Endometrial microvascular endothelial cells (primary cell): ENCODE measurements around the gene LRRC10B. TPM values are rescaled to one million over a fixed set of nuclear protein-coding genes. Genes with fewer than 3 reads are reported as not detected.

ENCODE experiments used
- in situ Hi-C: cut with HindIII; loops from 2 replicates; pipeline ENCODE4 v1.10.0; 2017; ENCODE audit warnings: low sequenced_read_pairs, low pct_unique_long_range_greater_than_20kb; ENCODE audit errors: inconsistent ontology term
- total RNA-seq: library from RNA; depleted of rRNA; stranded (reverse); fragments of >200 nt; gene quantifications from one replicate; pipeline ENCODE4 v1.2.3, GENCODE V29; 2015; ENCODE audit errors: inconsistent ontology term

Gene LRRC10B
- total RNA-seq, 1 donor from 2014 or later: not detected

DNA sequence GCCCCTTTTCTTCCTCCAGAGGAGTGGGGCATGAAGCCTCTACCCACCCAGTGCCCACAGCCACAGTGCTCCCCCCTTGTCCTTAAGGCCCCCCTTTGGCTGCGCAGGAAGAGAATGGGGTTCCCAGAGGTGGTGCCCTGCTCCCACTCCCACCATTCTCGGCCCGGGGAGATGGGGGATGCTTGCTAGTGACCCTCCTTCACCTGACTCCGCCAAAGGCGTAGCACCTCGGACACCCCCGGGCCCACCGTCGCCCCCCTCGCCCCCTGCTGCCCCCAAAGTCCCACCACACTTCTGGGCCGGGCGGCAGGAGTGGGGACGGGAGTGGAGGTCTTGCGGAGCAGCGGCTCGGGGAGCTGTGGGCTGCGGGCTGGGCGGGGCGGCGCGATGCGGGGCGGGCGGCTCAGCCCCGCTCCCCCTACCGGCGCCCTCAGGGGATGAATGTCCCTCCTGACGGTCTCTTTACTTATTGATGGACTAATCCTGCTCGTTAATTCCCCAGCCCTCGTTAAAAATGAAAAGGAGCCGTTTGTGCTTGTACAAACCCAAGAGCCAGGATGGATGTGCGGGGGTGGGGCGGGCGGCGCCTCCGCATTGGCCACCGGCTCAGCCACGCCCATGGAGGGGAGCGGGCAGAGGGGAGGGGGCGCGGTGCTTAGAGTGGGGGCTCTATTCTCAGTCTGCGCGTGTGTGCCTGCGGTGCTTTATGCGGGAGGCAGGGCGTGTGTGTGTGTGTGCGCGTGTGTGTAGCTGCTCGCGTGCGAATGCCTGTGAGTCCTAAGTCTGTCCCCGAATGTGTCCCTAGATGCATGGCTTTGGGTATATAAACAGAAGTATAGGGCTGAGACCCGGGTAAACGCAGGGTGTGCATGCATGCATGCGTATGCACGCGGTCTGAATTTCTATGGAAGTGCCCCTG lies 46.8 kb downstream of the LRRC10B start:
- in situ Hi-C loops: no loop called here

DNA sequence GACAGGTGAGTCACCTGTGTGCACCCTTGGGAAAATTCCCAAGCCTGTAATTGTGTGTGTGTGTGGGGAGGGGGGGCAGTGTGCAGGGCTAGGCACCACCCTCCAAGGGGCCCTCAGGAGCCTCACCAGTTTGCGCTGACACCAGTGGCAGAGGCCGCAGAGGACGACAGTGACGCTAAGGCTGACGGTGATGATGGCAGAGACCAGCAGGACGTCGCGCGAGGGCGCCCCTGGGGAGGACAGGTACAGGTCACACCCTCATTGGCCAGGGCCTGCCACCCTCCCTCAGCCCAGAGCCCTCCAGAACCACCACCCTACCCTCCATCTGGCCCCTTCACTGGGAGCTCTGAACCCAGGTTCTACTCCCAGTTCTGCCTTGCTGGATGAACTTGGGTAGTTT lies 47.4 kb downstream of the LRRC10B start:
- in situ Hi-C loops: no loop called here

GRCh38 chr11:61556621-61557020 lies 48.1 kb downstream of the LRRC10B start:
- in situ Hi-C loops: no loop called here

Other genes starting within 250 kb of the LRRC10B start
- 6.6 TPM for gene VWCE, start 213.4 kb upstream of the LRRC10B start, total RNA-seq
- 222 TPM for gene DDB1, start 175.6 kb upstream of the LRRC10B start, total RNA-seq
- gene TKFC, start 175.5 kb upstream of the LRRC10B start, total RNA-seq: 30.4 TPM
- gene CYB561A3, start 146.9 kb upstream of the LRRC10B start, total RNA-seq: 79.1 TPM
- gene TMEM138, start 146.4 kb upstream of the LRRC10B start, total RNA-seq: 20.2 TPM
- 17.0 TPM for gene TMEM216, start 116.2 kb upstream of the LRRC10B start, total RNA-seq
- 33.3 TPM for gene CPSF7, start 78.8 kb upstream of the LRRC10B start, total RNA-seq
- gene SDHAF2, start 78.6 kb upstream of the LRRC10B start, total RNA-seq: 103 TPM
- not detected for gene SYT7, start 72.3 kb downstream of the LRRC10B start, total RNA-seq
- 2.5 TPM for gene DAGLA, start 171.6 kb downstream of the LRRC10B start, total RNA-seq
- 13.7 TPM for gene MYRF, start 243.9 kb downstream of the LRRC10B start, total RNA-seq